ENCODE measurements around the gene RPP40.

- TF ChIP-seq EZH2 (IDR thresholded peaks at IDR 0.05; ENCODE audit: insufficient read depth, poor library complexity, severe bottlenecking) (no peak), EZH2phosphoT487 (IDR thresholded peaks at IDR 0.05; ENCODE audit: insufficient read depth, low read depth) (no peak)
These were observed 10.3 kb upstream of the RPP40 start for GRCh38 chr6:5014072-5014561.
